Mesenchymal stem cell (in vitro differentiated cells and primary cell): ENCODE data around the gene CLDN20.

ENCODE experiments used
- DNase-seq: peaks from one replicate; pipeline ENCODE4 v3.0.0-alpha.2; 2013
- H2AFZ ChIP-seq: one replicate; pipeline ENCODE4 v1.6.1; 2013; ENCODE audit warnings: low read depth, mild to moderate bottlenecking, control low read depth, inconsistent platforms, low read length, moderate library complexity
- H2AK5ac ChIP-seq: 2 replicates; pipeline ENCODE4 v1.6.1; 2013; ENCODE audit warnings: low read length, moderate library complexity, mild to moderate bottlenecking, inconsistent platforms; ENCODE audit not compliant: severe bottlenecking
- H2BK120ac ChIP-seq: one replicate; pipeline ENCODE4 v1.6.1; 2013; ENCODE audit warnings: low read depth, mild to moderate bottlenecking, inconsistent platforms, low read length, moderate library complexity
- H2BK12ac ChIP-seq, 2 experiments: one replicate each; pipeline ENCODE4 v1.6.1; 2013; ENCODE audit warnings: inconsistent platforms in 2 of 2, low read length in 2 of 2, mild to moderate bottlenecking in 2 of 2, moderate library complexity in 2 of 2, control low read depth in 1 of 2
- H2BK15ac ChIP-seq: one replicate; pipeline ENCODE4 v1.6.1; 2013; ENCODE audit warnings: mild to moderate bottlenecking, low read depth, inconsistent platforms; ENCODE audit not compliant: poor library complexity, severe bottlenecking
- H2BK5ac ChIP-seq: 2 replicates; pipeline ENCODE4 v1.6.1; 2013; ENCODE audit warnings: low read depth, mild to moderate bottlenecking, low read length, control low read depth, inconsistent platforms; ENCODE audit not compliant: poor library complexity, severe bottlenecking
- H3K14ac ChIP-seq, 2 experiments: one replicate each; pipeline ENCODE4 v1.6.1; 2013; ENCODE audit warnings: inconsistent platforms in 2 of 2, low read length in 2 of 2, control low read depth in 1 of 2, mild to moderate bottlenecking in 1 of 2, moderate library complexity in 1 of 2
- H3K18ac ChIP-seq, 2 experiments: one replicate each; pipeline ENCODE4 v1.6.1; 2013; ENCODE audit warnings: inconsistent platforms in 2 of 2, low read length in 2 of 2, control low read depth in 1 of 2, low read depth in 1 of 2, mild to moderate bottlenecking in 1 of 2
- H3K23ac ChIP-seq, 2 experiments: one replicate each; pipeline ENCODE4 v1.6.1; 2013; ENCODE audit warnings: inconsistent platforms in 2 of 2, low read length in 2 of 2, mild to moderate bottlenecking in 2 of 2, moderate library complexity in 2 of 2, control low read depth in 1 of 2
- H3K27ac ChIP-seq: 2 replicates; pipeline ENCODE4 v1.5.1; 2013; ENCODE audit warnings: mild to moderate bottlenecking, moderate library complexity, low read length, control low read depth, inconsistent platforms; ENCODE audit not compliant: poor library complexity, severe bottlenecking
- H3K27me3 ChIP-seq, 2 experiments: 2 replicates each; pipeline versions ENCODE4 v1.6.1 to v1.7.0; 2013; ENCODE audit warnings: low read length in 2 of 2, mild to moderate bottlenecking in 2 of 2, moderate library complexity in 2 of 2, control low read depth in 1 of 2, inconsistent platforms in 1 of 2; ENCODE audit not compliant: control insufficient read depth in 1 of 2, insufficient read depth in 1 of 2
- H3K36me3 ChIP-seq, 2 experiments: 2 replicates each; pipeline versions ENCODE4 v1.6.1 to v1.7.0; 2013; ENCODE audit warnings: low read length in 2 of 2, control low read depth in 1 of 2, inconsistent platforms in 1 of 2, low read depth in 1 of 2, mild to moderate bottlenecking in 1 of 2; ENCODE audit not compliant: insufficient read depth in 2 of 2, control insufficient read depth in 1 of 2
- H3K4ac ChIP-seq, 2 experiments: one replicate each; pipeline ENCODE4 v1.6.1; 2013; ENCODE audit warnings: inconsistent platforms in 2 of 2, low read length in 2 of 2, mild to moderate bottlenecking in 2 of 2, moderate library complexity in 2 of 2, control low read depth in 1 of 2, low read depth in 1 of 2
- H3K4me1 ChIP-seq: 2 replicates; pipeline ENCODE4 v1.6.1; 2013; ENCODE audit warnings: low read depth, low read length, control low read depth; ENCODE audit not compliant: control insufficient read depth, insufficient read depth
- H3K4me2 ChIP-seq: 2 replicates; pipeline ENCODE4 v1.6.1; 2013; ENCODE audit warnings: low read length, mild to moderate bottlenecking, inconsistent platforms; ENCODE audit not compliant: poor library complexity, severe bottlenecking
- H3K4me3 ChIP-seq, 2 experiments: 2 replicates each; pipeline versions ENCODE4 v1.5.1 to v1.7.0; 2013; ENCODE audit warnings: low read length in 2 of 2, mild to moderate bottlenecking in 2 of 2, control low read depth in 1 of 2, low read depth in 1 of 2; ENCODE audit not compliant: insufficient read depth in 1 of 2
- H3K79me1 ChIP-seq: replicated peaks from 2 replicates; pipeline ENCODE4 v1.6.1; 2013; ENCODE audit warnings: mild to moderate bottlenecking, control low read depth, low read length, inconsistent platforms; ENCODE audit not compliant: poor library complexity, severe bottlenecking
- H3K9ac ChIP-seq: 2 replicates; pipeline ENCODE4 v1.7.0; 2013; ENCODE audit warnings: mild to moderate bottlenecking, low read length, moderate library complexity
- H3K9me3 ChIP-seq: 2 replicates; pipeline ENCODE4 v1.7.0; 2013; ENCODE audit warnings: mild to moderate bottlenecking, low read length; ENCODE audit not compliant: control insufficient read depth
- H4K8ac ChIP-seq: one replicate; pipeline ENCODE4 v1.6.1; 2013; ENCODE audit warnings: inconsistent platforms, mild to moderate bottlenecking, low read length, moderate library complexity
- H4K91ac ChIP-seq: one replicate; pipeline ENCODE4 v1.6.1; 2013; ENCODE audit warnings: mild to moderate bottlenecking, low read length, inconsistent platforms
- WGBS: methylation state at CpG from one replicate; pipeline ENCODE4 v1.1.7; 2013; ENCODE audit warnings: mixed read lengths; 5-methylcytosine and 5-hydroxymethylcytosine counted together

Gene CLDN20

GRCh38 chr6:155272353-155273232, 8.8 kb downstream of the CLDN20 start:
- 52% methylated on average over 6 of the region's 8 CpGs for WGBS
- H2BK15ac ChIP-seq = no peak overlapping the region
- H4K91ac ChIP-seq = peak overlapping the region; percentile 77

GRCh38 chr6:155273431-155273830, 9.6 kb downstream of the CLDN20 start:
- H3K4ac ChIP-seq = no peak overlapping the region
- no peak overlapping the region for H2AK5ac ChIP-seq
- 1% methylated on average over 3 of the region's 3 CpGs for WGBS
- H3K4me2 ChIP-seq = no peak overlapping the region
- no peak overlapping the region for H2BK15ac ChIP-seq
- H2AFZ ChIP-seq = no peak overlapping the region
- no peaks in the 10 kb centered on the region for H3K27me3 ChIP-seq
- no peak overlapping the region for H2BK12ac ChIP-seq
- no peaks in the 10 kb centered on the region for H3K4me1 ChIP-seq
- H3K18ac ChIP-seq = no peak overlapping the region
- no peak overlapping the region for H2BK120ac ChIP-seq
- peak overlapping the region; percentile 63 for H3K9ac ChIP-seq
- H3K36me3 ChIP-seq = peaks cover 0 to 3% of the 10 kb centered on the region in 2 experiments
- no peak overlapping the region for H4K8ac ChIP-seq
- H3K14ac ChIP-seq = no peak overlapping the region
- H3K9me3 ChIP-seq = no peaks in the 10 kb centered on the region
- no peak overlapping the region for H3K4me3 ChIP-seq
- H4K91ac ChIP-seq = no peak overlapping the region
- H2BK5ac ChIP-seq = no peak overlapping the region
- peak overlapping the region; percentile 40 for H3K27ac ChIP-seq
- H3K79me1 ChIP-seq = peaks cover 12% of the 10 kb centered on the region
- H3K23ac ChIP-seq = no peak overlapping the region
- peak; percentile 100 for DNase-seq

More at GRCh38 chr6:155272353-155273232, 8.8 kb downstream of the CLDN20 start:
- Histone ChIP-seq H3K9me3 (no peaks in the 10 kb centered on the region), H3K4me1 (no peaks in the 10 kb centered on the region), H2BK5ac (no peak overlapping the region), H4K8ac (peak overlapping the region; percentile 72), H3K4ac (peak overlapping the region in 1 of 2 experiments; percentile 92), H2BK120ac (peak overlapping the region; percentile 66), H2AFZ (no peak overlapping the region), H2BK12ac (peak overlapping the region in 1 of 2 experiments; percentile 99), H3K27ac (peak overlapping the region; percentile 41), H3K4me2 (no peak overlapping the region), H3K18ac (peak overlapping the region; percentile 73 to 88), H3K9ac (peak overlapping the region; percentile 63), H3K79me1 (peaks cover 11% of the 10 kb centered on the region), H3K14ac (no peak overlapping the region), H3K36me3 (peaks cover 0 to 3% of the 10 kb centered on the region in 2 experiments), H3K4me3 (no peak overlapping the region), H3K23ac (no peak overlapping the region), H3K27me3 (no peaks in the 10 kb centered on the region), H2AK5ac (peak overlapping the region; percentile 56)
- DNase-seq = peak; percentile 64

GRCh38 chr6:155274106-155274505, 10.3 kb downstream of the CLDN20 start:
- Histone ChIP-seq H4K91ac (no peak overlapping the region), H3K4ac (peak overlapping the region in 1 of 2 experiments; percentile 22), H3K4me1 (no peaks in the 10 kb centered on the region), H4K8ac (no peak overlapping the region), H3K4me2 (no peak overlapping the region), H2BK120ac (no peak overlapping the region), H2BK12ac (peak overlapping the region in 1 of 2 experiments; percentile 41), H2AK5ac (no peak overlapping the region), H3K36me3 (peaks cover 3% of the 10 kb centered on the region in 2 experiments), H3K18ac (no peak overlapping the region), H3K9me3 (no peaks in the 10 kb centered on the region), H3K14ac (no peak overlapping the region), H3K79me1 (peaks cover 14% of the 10 kb centered on the region), H3K23ac (no peak overlapping the region), H3K4me3 (no peak overlapping the region), H2BK5ac (no peak overlapping the region), H3K27me3 (no peaks in the 10 kb centered on the region), H3K9ac (peak overlapping the region; percentile 63), H3K27ac (peak overlapping the region; percentile 21), H2BK15ac (no peak overlapping the region), H2AFZ (no peak overlapping the region)
- DNase-seq = no peak
- WGBS = no CpG with 5 or more reads among the region's 2 CpGs

GRCh38 chr6:155274533-155274932, 10.7 kb downstream of the CLDN20 start:
- Histone ChIP-seq H4K8ac (no peak overlapping the region), H2BK15ac (no peak overlapping the region), H3K4me1 (no peaks in the 10 kb centered on the region), H3K27me3 (no peaks in the 10 kb centered on the region), H3K9me3 (no peaks in the 10 kb centered on the region), H2BK120ac (peak overlapping the region; percentile 64), H3K79me1 (peaks cover 14% of the 10 kb centered on the region), H3K9ac (peak overlapping the region; percentile 63), H3K4me2 (no peak overlapping the region), H4K91ac (no peak overlapping the region), H3K4ac (no peak overlapping the region), H2AK5ac (no peak overlapping the region), H2BK12ac (no peak overlapping the region), H3K14ac (no peak overlapping the region), H2AFZ (no peak overlapping the region), H3K18ac (peak overlapping the region in 1 of 2 experiments; percentile 19), H3K27ac (no peak overlapping the region), H3K23ac (no peak overlapping the region), H3K36me3 (peaks cover 3 to 7% of the 10 kb centered on the region in 2 experiments), H3K4me3 (no peak overlapping the region), H2BK5ac (no peak overlapping the region)
- WGBS = no CpG with 5 or more reads among the region's 1 CpG
- peak; percentile 48 for DNase-seq
